ENCODE results near the gene TTC7B.

Gene TTC7B

DNA sequence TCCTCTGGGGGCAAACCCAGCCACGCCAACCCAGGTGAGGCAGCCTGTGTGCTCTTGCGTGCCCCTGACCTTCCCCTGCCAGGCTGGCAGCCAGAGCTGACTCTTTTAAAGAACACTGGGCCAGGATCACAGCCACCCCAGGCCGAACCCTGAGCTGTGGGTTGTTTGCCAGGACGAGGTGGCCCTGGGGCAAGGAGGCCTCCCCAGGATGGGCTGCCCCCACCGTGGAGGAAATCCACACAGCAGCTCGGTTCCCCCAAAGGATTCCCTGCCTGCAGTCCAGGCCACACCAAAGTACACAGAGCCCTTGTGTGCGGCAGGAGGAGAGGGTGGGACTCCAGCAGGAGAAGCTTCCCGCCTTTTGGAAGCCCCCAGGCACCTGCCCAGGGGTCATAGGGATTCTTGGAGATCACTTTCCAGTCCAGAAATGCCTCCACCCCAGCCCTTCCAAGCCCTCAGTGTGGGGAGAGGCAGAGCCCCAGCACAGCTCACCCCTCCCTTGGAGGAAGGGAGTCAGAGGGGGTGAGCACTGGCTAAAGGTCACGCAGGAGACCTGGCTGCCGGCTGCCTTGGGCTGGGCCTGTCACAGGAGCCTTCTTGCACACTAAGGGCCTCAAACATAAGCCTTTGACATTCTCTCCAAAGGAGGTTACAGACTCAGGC, 303.8 kb downstream of the TTC7B start:
- DNase-seq (ENCODE audit: low spot score) (peak; percentile 57), ATAC-seq (ENCODE audit: low read depth) (no peak)
- no peaks in the 10 kb centered on the region for H3K27me3 ChIP-seq (ENCODE audit: insufficient read depth, poor library complexity, severe bottlenecking)
- no peaks in the 10 kb centered on the region for H3K36me3 ChIP-seq (ENCODE audit: low read depth)
- H3K4me1 ChIP-seq (ENCODE audit: insufficient read depth, poor library complexity, severe bottlenecking): peaks cover 12% of the 10 kb centered on the region
- no peak overlapping the region for H3K27ac ChIP-seq (ENCODE audit: poor library complexity, severe bottlenecking)
- H3K9me3 ChIP-seq (ENCODE audit: severe bottlenecking): no peaks in the 10 kb centered on the region
- TF ChIP-seq, protein P1, sequence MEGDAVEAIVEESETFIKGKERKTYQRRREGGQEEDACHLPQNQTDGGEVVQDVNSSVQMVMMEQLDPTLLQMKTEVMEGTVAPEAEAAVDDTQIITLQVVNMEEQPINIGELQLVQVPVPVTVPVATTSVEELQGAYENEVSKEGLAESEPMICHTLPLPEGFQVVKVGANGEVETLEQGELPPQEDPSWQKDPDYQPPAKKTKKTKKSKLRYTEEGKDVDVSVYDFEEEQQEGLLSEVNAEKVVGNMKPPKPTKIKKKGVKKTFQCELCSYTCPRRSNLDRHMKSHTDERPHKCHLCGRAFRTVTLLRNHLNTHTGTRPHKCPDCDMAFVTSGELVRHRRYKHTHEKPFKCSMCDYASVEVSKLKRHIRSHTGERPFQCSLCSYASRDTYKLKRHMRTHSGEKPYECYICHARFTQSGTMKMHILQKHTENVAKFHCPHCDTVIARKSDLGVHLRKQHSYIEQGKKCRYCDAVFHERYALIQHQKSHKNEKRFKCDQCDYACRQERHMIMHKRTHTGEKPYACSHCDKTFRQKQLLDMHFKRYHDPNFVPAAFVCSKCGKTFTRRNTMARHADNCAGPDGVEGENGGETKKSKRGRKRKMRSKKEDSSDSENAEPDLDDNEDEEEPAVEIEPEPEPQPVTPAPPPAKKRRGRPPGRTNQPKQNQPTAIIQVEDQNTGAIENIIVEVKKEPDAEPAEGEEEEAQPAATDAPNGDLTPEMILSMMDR (IDR thresholded peaks at IDR 0.05; ENCODE audit: poor library complexity, severe bottlenecking): no peak
- H3K4me3 ChIP-seq (ENCODE audit: severe bottlenecking): no peak overlapping the region

DNA sequence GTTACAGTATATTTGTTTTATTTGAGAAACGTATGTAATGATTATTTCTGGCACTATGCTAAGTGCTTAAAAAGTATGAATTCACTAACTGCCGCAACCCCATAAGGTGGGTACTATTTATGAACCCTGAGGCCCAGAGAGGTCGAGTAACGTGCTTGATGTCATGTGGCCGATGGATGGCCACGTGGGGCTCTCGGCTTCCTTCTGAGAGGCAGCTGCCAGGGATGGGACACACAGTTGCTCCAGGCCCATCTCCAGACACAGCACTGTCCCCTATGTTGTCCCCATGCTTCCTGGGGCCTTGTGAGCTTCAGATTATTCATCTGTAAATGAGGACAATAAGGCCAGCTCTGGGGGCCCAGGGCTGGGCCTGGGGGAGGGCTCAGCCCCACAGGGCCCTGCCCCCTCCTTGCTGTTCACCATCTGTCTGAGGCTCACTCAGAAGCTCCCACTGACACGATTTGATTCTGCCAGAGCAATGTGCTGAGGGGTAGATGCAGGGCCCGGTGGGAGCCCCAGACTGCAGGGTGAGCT, 304.4 kb downstream of the TTC7B start:
- Histone ChIP-seq H3K4me3 (ENCODE audit: severe bottlenecking) (no peak overlapping the region), H3K4me1 (ENCODE audit: insufficient read depth, poor library complexity, severe bottlenecking) (peaks cover 12% of the 10 kb centered on the region), H3K27ac (ENCODE audit: poor library complexity, severe bottlenecking) (no peak overlapping the region), H3K36me3 (ENCODE audit: low read depth) (no peaks in the 10 kb centered on the region), H3K27me3 (ENCODE audit: insufficient read depth, poor library complexity, severe bottlenecking) (no peaks in the 10 kb centered on the region), H3K9me3 (ENCODE audit: severe bottlenecking) (no peaks in the 10 kb centered on the region)
- DNase-seq (ENCODE audit: low spot score) (no peak), ATAC-seq (ENCODE audit: low read depth) (no peak)
- TF ChIP-seq, protein P1 (IDR thresholded peaks at IDR 0.05; ENCODE audit: poor library complexity, severe bottlenecking): no peak

DNA sequence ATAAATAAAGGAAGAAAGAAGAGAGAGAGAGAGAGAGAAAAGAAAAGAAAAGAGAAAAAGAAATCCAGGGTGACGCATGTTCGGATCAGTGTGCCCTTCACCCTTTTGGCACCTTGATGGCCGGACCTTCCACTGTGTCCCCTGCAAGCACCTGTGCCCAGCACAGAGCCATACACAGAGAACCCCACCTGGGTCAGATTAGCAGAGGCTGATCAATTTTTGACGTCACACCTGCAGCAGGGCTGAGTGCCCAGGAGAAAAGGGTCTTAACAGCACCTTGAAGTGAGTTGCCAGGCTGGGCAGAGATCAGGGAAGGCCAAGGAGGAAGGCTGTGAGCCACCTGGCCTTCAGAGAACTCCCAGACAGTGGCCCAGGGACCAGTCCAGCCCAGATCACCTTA, 305.0 kb downstream of the TTC7B start:
- H3K9me3 ChIP-seq (ENCODE audit: severe bottlenecking): no peaks in the 10 kb centered on the region
- no peaks in the 10 kb centered on the region for H3K27me3 ChIP-seq (ENCODE audit: insufficient read depth, poor library complexity, severe bottlenecking)
- ATAC-seq (ENCODE audit: low read depth) (no peak), DNase-seq (ENCODE audit: low spot score) (no peak)
- no peaks in the 10 kb centered on the region for H3K36me3 ChIP-seq (ENCODE audit: low read depth)
- H3K4me1 ChIP-seq (ENCODE audit: insufficient read depth, poor library complexity, severe bottlenecking): peaks cover 12% of the 10 kb centered on the region
- no peak overlapping the region for H3K27ac ChIP-seq (ENCODE audit: poor library complexity, severe bottlenecking)
- no peak overlapping the region for H3K4me3 ChIP-seq (ENCODE audit: severe bottlenecking)
- TF ChIP-seq, protein P1 (IDR thresholded peaks at IDR 0.05; ENCODE audit: poor library complexity, severe bottlenecking): no peak

DNA sequence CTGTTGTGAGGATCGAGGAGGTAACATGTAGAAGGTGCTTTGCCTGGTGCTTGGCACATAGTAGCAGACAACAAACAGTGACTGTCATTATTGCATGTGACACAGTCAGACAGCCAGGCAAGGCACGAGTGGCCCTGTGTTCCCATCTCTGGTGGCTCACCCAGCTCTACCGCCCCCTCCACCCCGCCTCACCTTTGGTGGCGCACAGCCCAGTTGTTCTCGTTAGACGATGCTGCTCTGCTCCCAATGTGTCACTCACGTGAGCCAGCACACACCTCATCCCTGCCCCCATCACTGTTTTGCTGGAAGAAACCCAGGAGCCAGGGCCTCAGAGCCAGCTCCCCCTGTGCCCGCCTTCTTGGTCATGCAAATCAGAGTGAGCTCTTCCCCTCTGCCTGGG, 306.1 kb downstream of the TTC7B start:
- peaks cover 12% of the 10 kb centered on the region for H3K4me1 ChIP-seq (ENCODE audit: insufficient read depth, poor library complexity, severe bottlenecking)
- DNase-seq (ENCODE audit: low spot score) (no peak), ATAC-seq (ENCODE audit: low read depth) (no peak)
- no peaks in the 10 kb centered on the region for H3K27me3 ChIP-seq (ENCODE audit: insufficient read depth, poor library complexity, severe bottlenecking)
- no peaks in the 10 kb centered on the region for H3K9me3 ChIP-seq (ENCODE audit: severe bottlenecking)
- no peaks in the 10 kb centered on the region for H3K36me3 ChIP-seq (ENCODE audit: low read depth)
- no peak overlapping the region for H3K4me3 ChIP-seq (ENCODE audit: severe bottlenecking)
- TF ChIP-seq, protein P1 (IDR thresholded peaks at IDR 0.05; ENCODE audit: poor library complexity, severe bottlenecking): no peak
- no peak overlapping the region for H3K27ac ChIP-seq (ENCODE audit: poor library complexity, severe bottlenecking)

DNA sequence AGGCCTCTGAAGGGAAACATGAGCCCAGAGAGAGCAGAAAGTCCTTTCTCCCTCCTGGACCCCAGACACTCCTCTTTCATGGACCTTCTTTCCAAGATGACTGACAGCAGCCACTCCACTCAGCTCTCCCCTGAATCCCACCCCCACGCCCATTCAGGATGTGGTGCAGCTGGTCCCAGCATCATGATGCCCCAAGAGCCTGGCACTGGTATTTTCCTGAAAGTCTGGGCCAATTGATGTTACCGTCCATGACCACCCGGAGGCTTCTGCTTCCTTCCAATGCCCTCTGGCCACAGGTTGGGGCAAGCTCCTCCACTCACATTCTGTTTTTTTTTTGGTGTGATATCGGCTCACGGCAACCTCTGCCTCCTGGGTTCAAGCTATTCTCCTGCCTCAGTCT, 306.8 kb downstream of the TTC7B start:
- Histone ChIP-seq H3K27me3 (ENCODE audit: insufficient read depth, poor library complexity, severe bottlenecking) (no peaks in the 10 kb centered on the region), H3K9me3 (ENCODE audit: severe bottlenecking) (no peaks in the 10 kb centered on the region), H3K27ac (ENCODE audit: poor library complexity, severe bottlenecking) (no peak overlapping the region), H3K4me3 (ENCODE audit: severe bottlenecking) (no peak overlapping the region), H3K4me1 (ENCODE audit: insufficient read depth, poor library complexity, severe bottlenecking) (peaks cover 12% of the 10 kb centered on the region), H3K36me3 (ENCODE audit: low read depth) (no peaks in the 10 kb centered on the region)
- DNase-seq (ENCODE audit: low spot score) (no peak), ATAC-seq (ENCODE audit: low read depth) (no peak)
- TF ChIP-seq, protein P1 (IDR thresholded peaks at IDR 0.05; ENCODE audit: poor library complexity, severe bottlenecking): no peak

All from RWPE2 (cell line).